Liver (tissue), 9 donors: ENCODE data around the gene PPY. TPM values are rescaled to one million over a fixed set of nuclear protein-coding genes. Genes with fewer than 3 reads are reported as not detected.

ENCODE experiments used
- DNase-seq: peaks from one replicate; pipeline ENCODE4 v3.0.0-alpha.2; 2017; ENCODE audit warnings: low spot score
- H3K27ac ChIP-seq, 2 donors: one replicate each; pipeline ENCODE4 v1.7.0; 2013; ENCODE audit warnings: inconsistent platforms in 2 of 2, low read length in 2 of 2, control low read depth in 1 of 2, low read depth in 1 of 2, mild to moderate bottlenecking in 1 of 2
- H3K27me3 ChIP-seq, 4 donors: one replicate each; pipeline versions ENCODE4 v1.6.1 to v1.7.0; 2013; ENCODE audit warnings: low read length in 3 of 4, inconsistent platforms in 1 of 4, mild to moderate bottlenecking in 1 of 4, moderate library complexity in 1 of 4; ENCODE audit not compliant: control insufficient read depth in 4 of 4, insufficient read depth in 4 of 4
- H3K36me3 ChIP-seq, 4 donors: one replicate each; pipeline versions ENCODE4 v1.6.1 to v1.7.0; 2013; ENCODE audit warnings: low read length in 3 of 4, mild to moderate bottlenecking in 3 of 4, low read depth in 1 of 4, moderate library complexity in 1 of 4; ENCODE audit not compliant: control insufficient read depth in 4 of 4, insufficient read depth in 3 of 4
- H3K4me1 ChIP-seq, 4 donors: one replicate each; pipeline versions ENCODE4 v1.6.1 to v1.7.0; 2013; ENCODE audit warnings: low read length in 3 of 4, mild to moderate bottlenecking in 3 of 4, moderate library complexity in 1 of 4; ENCODE audit not compliant: control insufficient read depth in 4 of 4, insufficient read depth in 4 of 4
- H3K4me3 ChIP-seq, 3 donors: one replicate each; pipeline versions ENCODE4 v1.6.1 to v1.7.0; 2013; ENCODE audit warnings: low read length in 3 of 3, control low read depth in 1 of 3, low read depth in 1 of 3, mild to moderate bottlenecking in 1 of 3
- H3K9ac ChIP-seq, 2 donors: one replicate each; pipeline ENCODE4 v1.7.0; 2013; ENCODE audit warnings: low read length in 2 of 2, mild to moderate bottlenecking in 2 of 2, moderate library complexity in 2 of 2, control low read depth in 1 of 2, low read depth in 1 of 2
- H3K9me3 ChIP-seq, 4 donors: one replicate each; pipeline versions ENCODE4 v1.6.1 to v1.7.0; 2013; ENCODE audit warnings: low read length in 3 of 4; ENCODE audit not compliant: control insufficient read depth in 4 of 4
- ATF3 ChIP-seq: IDR thresholded peaks from 2 replicates; pipeline ENCODE4 v1.6.1; 2016; ENCODE audit warnings: antibody characterized with exemption
- FOXA1 ChIP-seq: IDR thresholded peaks from 2 replicates; pipeline ENCODE4 v1.6.1; 2016; ENCODE audit warnings: antibody characterized with exemption
- FOXA2 ChIP-seq: IDR thresholded peaks from 2 replicates; pipeline ENCODE4 v1.6.1; 2016; ENCODE audit warnings: antibody characterized with exemption
- GABPA ChIP-seq, 2 donors: IDR thresholded peaks in 1 of 2; conservative IDR thresholded peaks in 1 of 2; 2 replicates each; pipeline ENCODE4 v1.6.1; 2016; ENCODE audit warnings: antibody characterized with exemption in 2 of 2, mild to moderate bottlenecking in 1 of 2, moderate library complexity in 1 of 2
- HNF4A ChIP-seq, 2 donors: conservative IDR thresholded peaks; 2 replicates each; pipeline ENCODE4 v1.6.1; 2016; ENCODE audit warnings: antibody characterized with exemption in 2 of 2, mild to moderate bottlenecking in 2 of 2
- HNF4G ChIP-seq: IDR thresholded peaks from 2 replicates; pipeline ENCODE4 v1.6.1; 2016; ENCODE audit warnings: antibody characterized with exemption
- JUND ChIP-seq, 2 donors: IDR thresholded peaks; 2 replicates each; pipeline ENCODE4 v1.6.1; 2016; ENCODE audit warnings: antibody characterized with exemption in 2 of 2
- MAX ChIP-seq: IDR thresholded peaks from 2 replicates; pipeline ENCODE4 v1.6.1; 2016; ENCODE audit warnings: antibody characterized with exemption
- NR2F2 ChIP-seq: IDR thresholded peaks from 2 replicates; pipeline ENCODE4 v1.6.1; 2016; ENCODE audit warnings: antibody characterized with exemption
- RXRA ChIP-seq, 2 donors: IDR thresholded peaks; 2 replicates each; pipeline ENCODE4 v1.6.1; 2017 to 2018; ENCODE audit warnings: antibody characterized with exemption in 2 of 2, mild to moderate bottlenecking in 1 of 2
- SP1 ChIP-seq: IDR thresholded peaks from 2 replicates; pipeline ENCODE4 v1.6.1; 2018; ENCODE audit warnings: antibody characterized with exemption, mild to moderate bottlenecking
- TAF1 ChIP-seq: conservative IDR thresholded peaks from 2 replicates; pipeline ENCODE4 v1.6.1; 2016; ENCODE audit warnings: antibody characterized with exemption, mild to moderate bottlenecking
- YY1 ChIP-seq: IDR thresholded peaks from 2 replicates; pipeline ENCODE4 v1.6.1; 2016; ENCODE audit warnings: antibody characterized with exemption, mild to moderate bottlenecking
- WGBS: extraction: QIAGEN DNeasy Blood & Tissue Kit; methylation state at CpG from one replicate; pipeline ENCODE4 v1.1.7; 2013; 5-methylcytosine and 5-hydroxymethylcytosine counted together
- polyA plus RNA-seq, 2 donors: library from polyadenylated mRNA; stranded (reverse) in 1 of 2; unstranded in 1 of 2; fragments of 200-250 nt in 1 of 2; fragments of >200 nt in 1 of 2; fragmentation: Nextera tagmentation in 1 of 2; extraction: Ambion mirVana in 1 of 2; gene quantifications; one replicate each; pipeline versions ENCODE4 v1.2.1 to v1.2.3, GENCODE V29; 2013 to 2015
- total RNA-seq, 2 donors: library from RNA; depleted of rRNA; stranded (reverse); fragments of >200 nt; gene quantifications; one replicate each; pipeline ENCODE4 v1.2.3, GENCODE V29; 2014
- TF ChIP-seq, protein P1 (sequence below): IDR thresholded peaks from 2 replicates; pipeline ENCODE4 v1.6.1; 2016; ENCODE audit warnings: antibody characterized with exemption
- TF ChIP-seq, protein P2 (sequence below): fragments of 150-350 bp; IDR thresholded peaks from 2 replicates; pipeline ENCODE4 v1.5.1; 2017; ENCODE audit warnings: improper control_type of control experiment, low read depth, low read length; ENCODE audit not compliant: missing input control
- TF ChIP-seq, protein P3 (sequence below): IDR thresholded peaks from 2 replicates; pipeline ENCODE4 v1.6.1; 2016; ENCODE audit warnings: antibody characterized with exemption, mild to moderate bottlenecking
- donor health status: healthy.
- donor health status: healthy.
- donor health status: healthy.
- donor health status: healthy.
- donor health status: healthy.

Gene PPY
- total and polyA plus RNA-seq, 4 donors = not detected

DNA sequence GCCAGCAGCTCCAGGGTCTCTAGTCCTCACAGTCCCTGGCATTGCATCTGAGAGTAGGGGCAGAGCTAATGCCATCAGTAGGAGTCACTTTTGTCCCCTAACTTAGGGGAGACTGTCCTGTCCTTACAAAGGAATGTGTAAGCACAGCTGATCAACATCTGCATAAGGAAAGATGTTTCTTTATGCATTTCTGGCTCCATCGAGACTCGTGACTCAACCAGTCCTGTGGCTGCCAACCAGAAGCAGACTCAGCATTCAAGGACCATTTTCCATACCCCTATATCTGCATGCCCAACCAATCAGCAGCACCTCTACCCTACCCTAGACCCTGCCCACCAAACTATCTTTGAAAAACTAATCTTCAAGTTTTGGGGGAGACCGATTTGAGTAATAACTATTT lies 26.7 kb downstream of the PPY start:
- TF ChIP-seq FOXA1 (no peak), RXRA (IDR thresholded peaks at IDR 0.05) (no peak), HNF4A (conservative IDR thresholded peaks at IDR 0.05) (no peak), SP1 (no peak), HNF4G (no peak), NR2F2 (no peak), MAX (no peak), TAF1 (no peak), FOXA2 (no peak), JUND (IDR thresholded peaks at IDR 0.05) (no peak), GABPA (IDR thresholded peaks at IDR 0.05 in 1 of 2, conservative IDR thresholded peaks at IDR 0.05 in 1 of 2) (no peak), ATF3 (no peak), YY1 (no peak)
- TF ChIP-seq, protein P1, sequence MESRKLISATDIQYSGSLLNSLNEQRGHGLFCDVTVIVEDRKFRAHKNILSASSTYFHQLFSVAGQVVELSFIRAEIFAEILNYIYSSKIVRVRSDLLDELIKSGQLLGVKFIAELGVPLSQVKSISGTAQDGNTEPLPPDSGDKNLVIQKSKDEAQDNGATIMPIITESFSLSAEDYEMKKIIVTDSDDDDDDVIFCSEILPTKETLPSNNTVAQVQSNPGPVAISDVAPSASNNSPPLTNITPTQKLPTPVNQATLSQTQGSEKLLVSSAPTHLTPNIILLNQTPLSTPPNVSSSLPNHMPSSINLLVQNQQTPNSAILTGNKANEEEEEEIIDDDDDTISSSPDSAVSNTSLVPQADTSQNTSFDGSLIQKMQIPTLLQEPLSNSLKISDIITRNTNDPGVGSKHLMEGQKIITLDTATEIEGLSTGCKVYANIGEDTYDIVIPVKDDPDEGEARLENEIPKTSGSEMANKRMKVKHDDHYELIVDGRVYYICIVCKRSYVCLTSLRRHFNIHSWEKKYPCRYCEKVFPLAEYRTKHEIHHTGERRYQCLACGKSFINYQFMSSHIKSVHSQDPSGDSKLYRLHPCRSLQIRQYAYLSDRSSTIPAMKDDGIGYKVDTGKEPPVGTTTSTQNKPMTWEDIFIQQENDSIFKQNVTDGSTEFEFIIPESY = no peak
- H3K9ac ChIP-seq = no peak overlapping the region
- H3K36me3 ChIP-seq = no peaks in the 10 kb centered on the region
- WGBS = 86% methylated on average over 3 of the region's 3 CpGs
- no peaks in the 10 kb centered on the region for H3K9me3 ChIP-seq
- DNase-seq = no peak
- no peaks in the 10 kb centered on the region for H3K27me3 ChIP-seq
- H3K4me3 ChIP-seq = no peak overlapping the region
- H3K4me1 ChIP-seq = peaks cover 0 to 7% (median 0%) of the 10 kb centered on the region in 4 donors
- no peak overlapping the region for H3K27ac ChIP-seq

- H3K4me1 ChIP-seq = peaks cover 0 to 7% (median 0%) of the 10 kb centered on the region in 4 donors
- H3K27me3 ChIP-seq = peaks cover 0 to 5% (median 0%) of the 10 kb centered on the region in 4 donors
- H3K27ac ChIP-seq = no peak overlapping the region
- no peak overlapping the region for H3K4me3 ChIP-seq
- H3K9ac ChIP-seq = no peak overlapping the region
- DNase-seq = no peak
- TF ChIP-seq, protein P1 = no peak
- TF ChIP-seq HNF4G = no peak
- TF ChIP-seq, protein P2, sequence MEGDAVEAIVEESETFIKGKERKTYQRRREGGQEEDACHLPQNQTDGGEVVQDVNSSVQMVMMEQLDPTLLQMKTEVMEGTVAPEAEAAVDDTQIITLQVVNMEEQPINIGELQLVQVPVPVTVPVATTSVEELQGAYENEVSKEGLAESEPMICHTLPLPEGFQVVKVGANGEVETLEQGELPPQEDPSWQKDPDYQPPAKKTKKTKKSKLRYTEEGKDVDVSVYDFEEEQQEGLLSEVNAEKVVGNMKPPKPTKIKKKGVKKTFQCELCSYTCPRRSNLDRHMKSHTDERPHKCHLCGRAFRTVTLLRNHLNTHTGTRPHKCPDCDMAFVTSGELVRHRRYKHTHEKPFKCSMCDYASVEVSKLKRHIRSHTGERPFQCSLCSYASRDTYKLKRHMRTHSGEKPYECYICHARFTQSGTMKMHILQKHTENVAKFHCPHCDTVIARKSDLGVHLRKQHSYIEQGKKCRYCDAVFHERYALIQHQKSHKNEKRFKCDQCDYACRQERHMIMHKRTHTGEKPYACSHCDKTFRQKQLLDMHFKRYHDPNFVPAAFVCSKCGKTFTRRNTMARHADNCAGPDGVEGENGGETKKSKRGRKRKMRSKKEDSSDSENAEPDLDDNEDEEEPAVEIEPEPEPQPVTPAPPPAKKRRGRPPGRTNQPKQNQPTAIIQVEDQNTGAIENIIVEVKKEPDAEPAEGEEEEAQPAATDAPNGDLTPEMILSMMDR = no peak
- no peak for TF ChIP-seq MAX
- TF ChIP-seq HNF4A (conservative IDR thresholded peaks at IDR 0.05) = no peak
- no peak for TF ChIP-seq SP1
- TF ChIP-seq YY1 = no peak
- no peak for TF ChIP-seq JUND (IDR thresholded peaks at IDR 0.05)
- TF ChIP-seq GABPA (IDR thresholded peaks at IDR 0.05 in 1 of 2, conservative IDR thresholded peaks at IDR 0.05 in 1 of 2) = no peak
- no peak for TF ChIP-seq NR2F2
- TF ChIP-seq RXRA (IDR thresholded peaks at IDR 0.05) = no peak
- TF ChIP-seq FOXA1 = no peak
- TF ChIP-seq, protein P3, sequence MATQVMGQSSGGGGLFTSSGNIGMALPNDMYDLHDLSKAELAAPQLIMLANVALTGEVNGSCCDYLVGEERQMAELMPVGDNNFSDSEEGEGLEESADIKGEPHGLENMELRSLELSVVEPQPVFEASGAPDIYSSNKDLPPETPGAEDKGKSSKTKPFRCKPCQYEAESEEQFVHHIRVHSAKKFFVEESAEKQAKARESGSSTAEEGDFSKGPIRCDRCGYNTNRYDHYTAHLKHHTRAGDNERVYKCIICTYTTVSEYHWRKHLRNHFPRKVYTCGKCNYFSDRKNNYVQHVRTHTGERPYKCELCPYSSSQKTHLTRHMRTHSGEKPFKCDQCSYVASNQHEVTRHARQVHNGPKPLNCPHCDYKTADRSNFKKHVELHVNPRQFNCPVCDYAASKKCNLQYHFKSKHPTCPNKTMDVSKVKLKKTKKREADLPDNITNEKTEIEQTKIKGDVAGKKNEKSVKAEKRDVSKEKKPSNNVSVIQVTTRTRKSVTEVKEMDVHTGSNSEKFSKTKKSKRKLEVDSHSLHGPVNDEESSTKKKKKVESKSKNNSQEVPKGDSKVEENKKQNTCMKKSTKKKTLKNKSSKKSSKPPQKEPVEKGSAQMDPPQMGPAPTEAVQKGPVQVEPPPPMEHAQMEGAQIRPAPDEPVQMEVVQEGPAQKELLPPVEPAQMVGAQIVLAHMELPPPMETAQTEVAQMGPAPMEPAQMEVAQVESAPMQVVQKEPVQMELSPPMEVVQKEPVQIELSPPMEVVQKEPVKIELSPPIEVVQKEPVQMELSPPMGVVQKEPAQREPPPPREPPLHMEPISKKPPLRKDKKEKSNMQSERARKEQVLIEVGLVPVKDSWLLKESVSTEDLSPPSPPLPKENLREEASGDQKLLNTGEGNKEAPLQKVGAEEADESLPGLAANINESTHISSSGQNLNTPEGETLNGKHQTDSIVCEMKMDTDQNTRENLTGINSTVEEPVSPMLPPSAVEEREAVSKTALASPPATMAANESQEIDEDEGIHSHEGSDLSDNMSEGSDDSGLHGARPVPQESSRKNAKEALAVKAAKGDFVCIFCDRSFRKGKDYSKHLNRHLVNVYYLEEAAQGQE = no peak
- TF ChIP-seq FOXA2 = no peak
- no peaks in the 10 kb centered on the region for H3K9me3 ChIP-seq
- no peaks in the 10 kb centered on the region for H3K36me3 ChIP-seq
- WGBS = 74% methylated on average over 2 of the region's 2 CpGs
These were observed 27.8 kb downstream of the PPY start for GRCh38 chr17:43914451-43914850.
